Hepatocyte (in vitro differentiated cells): ENCODE measurements around the gene GAB3.

Source experiments
- CTCF ChIP-seq: fragments of 200-600 bp; sonication (generic); IDR thresholded peaks from 2 replicates; pipeline ENCODE4 v1.5.1; 2016; ENCODE audit warnings: antibody characterized with exemption, mild to moderate bottlenecking; ENCODE audit not compliant: poor library complexity
- EZH2 ChIP-seq: fragments of 200-600 bp; sonication (generic); IDR thresholded peaks from 2 replicates; pipeline ENCODE4 v1.6.1; 2016; ENCODE audit warnings: antibody characterized with exemption, mild to moderate bottlenecking, borderline replicate concordance

GRCh38 chrX:154727871-154728270 lies 23.0 kb downstream of the GAB3 start:
- TF ChIP-seq EZH2 (no peak), CTCF (no peak)
